GDM1 (cell line): Measurements from ENCODE around the gene GAB1.

Experiments used
- DNase-seq: peaks from one replicate; lab custom pipeline; 2025; lab: John Stamatoyannopoulos, UW

The GAB1 gene

GRCh38 chr4:143489106-143489505 is 152.4 kb downstream of the GAB1 start:
- no peak for DNase-seq

- DNase-seq = no peak
Measured at GRCh38 chr4:143498021-143498420, 161.3 kb downstream of the GAB1 start.

- peak; percentile 7 for DNase-seq
Measured at GRCh38 chr4:143502231-143502630, 165.6 kb downstream of the GAB1 start.

- no peak for DNase-seq
Measured at GRCh38 chr4:143506031-143506430, 169.4 kb downstream of the GAB1 start.

DNA sequence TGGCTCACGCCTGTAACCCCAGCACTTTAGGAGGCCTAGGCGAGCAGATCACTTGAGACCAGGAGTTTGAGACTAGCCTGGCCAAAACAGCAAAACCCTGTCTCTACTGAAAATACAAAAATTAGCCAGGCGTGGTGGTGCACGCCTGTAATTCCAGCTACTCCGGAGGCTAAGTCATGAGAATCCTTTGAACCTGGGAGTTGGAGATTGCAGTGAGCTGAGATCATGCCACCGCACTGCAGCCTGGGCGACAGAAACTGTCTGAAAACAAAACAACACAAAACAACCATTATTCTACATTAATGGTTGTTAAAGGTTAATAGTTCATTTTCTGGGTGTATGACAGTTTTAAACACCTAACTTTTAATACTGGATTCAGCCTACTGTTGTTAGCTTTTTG is 175.2 kb downstream of the GAB1 start:
- no peak for DNase-seq

DNA sequence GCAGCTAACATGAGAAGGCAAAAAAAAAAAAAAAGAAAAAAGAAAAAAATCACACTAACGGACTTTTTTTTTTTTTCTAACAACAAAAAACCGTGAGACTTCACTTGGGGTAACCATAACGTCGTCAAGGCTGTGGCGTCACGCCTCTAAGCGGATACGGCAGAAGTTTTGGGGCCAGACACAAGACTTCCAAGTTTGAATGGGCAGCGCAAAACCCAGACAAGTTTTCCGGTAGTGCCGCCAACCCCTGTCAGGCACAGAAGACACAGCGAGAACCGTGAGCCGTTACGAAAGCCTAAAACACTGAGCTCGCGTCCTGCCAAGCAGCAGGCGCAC is 176.3 kb downstream of the GAB1 start:
- DNase-seq = no peak

DNA sequence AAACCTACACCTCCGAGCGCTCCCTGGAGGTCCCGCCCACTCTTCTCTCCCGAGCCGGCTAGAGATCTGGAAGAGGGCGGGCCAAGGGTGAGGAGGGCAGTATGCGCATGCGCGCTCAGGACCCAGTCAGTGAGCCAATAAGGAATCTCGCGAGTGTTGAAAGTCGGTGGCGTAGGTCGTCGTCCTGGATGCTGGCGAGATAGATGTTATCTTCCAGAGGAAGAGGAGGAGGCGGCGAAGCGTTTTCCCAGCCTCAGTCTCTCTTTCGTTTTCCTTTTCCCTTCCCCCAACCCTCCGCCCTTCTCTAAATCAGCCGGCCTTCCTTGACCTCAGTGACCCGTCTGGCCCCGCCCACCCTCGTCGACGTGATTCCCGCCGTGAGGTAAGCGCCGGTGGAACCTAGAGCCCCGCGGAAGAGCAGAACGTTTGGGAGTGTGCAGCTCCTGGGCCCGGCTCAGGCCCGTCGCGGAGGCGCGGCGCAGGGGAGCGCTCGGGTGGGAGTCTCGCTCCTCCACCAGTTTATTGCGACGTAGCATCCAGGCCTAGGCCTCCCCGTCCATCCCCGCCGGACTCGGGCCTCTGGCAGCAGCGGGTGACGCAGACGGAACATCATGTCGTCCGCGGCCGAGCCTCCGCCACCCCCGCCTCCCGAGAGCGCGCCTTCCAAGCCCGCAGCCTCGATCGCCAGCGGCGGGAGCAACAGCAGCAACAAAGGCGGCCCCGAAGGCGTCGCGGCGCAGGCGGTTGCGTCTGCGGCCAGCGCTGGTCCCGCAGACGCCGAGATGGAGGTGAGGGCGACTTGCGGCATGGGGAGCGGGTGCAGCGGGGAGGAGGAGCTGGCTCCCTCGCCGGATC is 176.9 kb downstream of the GAB1 start, which contains the start of gene SMARCA5:
SMARCA5 (plus strand) TSS at position 389 of the 855 bp plus-strand sequence; CDS start at position 612, 223 bp downstream.
- peak; percentile 97 for DNase-seq

DNA sequence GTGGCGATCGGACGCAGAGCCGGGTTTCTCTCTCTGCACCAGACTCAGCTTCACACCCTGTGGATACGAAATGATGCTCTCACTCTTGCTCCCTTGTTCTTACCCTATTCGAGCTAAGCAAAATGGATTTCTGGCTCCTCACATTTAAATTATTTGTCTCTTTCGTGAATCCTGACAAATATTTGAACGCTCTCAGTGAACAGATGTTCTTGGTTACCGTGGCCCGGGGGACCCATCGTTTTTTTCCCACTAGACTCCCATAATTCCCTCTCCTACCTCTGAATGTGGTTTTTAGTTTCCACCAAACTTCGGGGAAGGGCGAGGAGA is 177.5 kb downstream of the GAB1 start:
- DNase-seq = no peak

DNA sequence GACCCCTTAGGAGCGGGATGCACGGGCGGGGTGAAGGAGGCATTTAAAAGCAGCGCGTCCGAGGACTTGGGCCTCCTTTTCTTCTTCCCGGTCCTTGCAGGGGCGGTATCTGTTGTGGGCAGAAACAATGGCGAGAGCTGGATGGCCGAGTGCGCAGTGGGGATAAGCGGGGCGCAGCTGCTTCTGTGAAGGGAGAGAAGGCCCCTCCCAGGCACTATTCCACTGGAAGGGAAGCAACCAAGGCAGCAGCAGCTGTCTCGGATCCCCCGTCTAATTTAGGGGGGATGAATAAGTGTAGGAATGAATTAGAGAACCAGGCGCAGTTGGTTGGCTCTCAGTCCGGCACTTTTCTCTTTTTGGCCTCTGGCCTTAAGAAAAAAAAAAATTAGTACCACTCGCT is 177.8 kb downstream of the GAB1 start:
- DNase-seq = peak; percentile 1

- no peak for DNase-seq
Measured at GRCh38 chr4:143514901-143515300, 178.2 kb downstream of the GAB1 start.

- DNase-seq = no peak
Measured at GRCh38 chr4:143515905-143516304, 179.2 kb downstream of the GAB1 start.

DNA sequence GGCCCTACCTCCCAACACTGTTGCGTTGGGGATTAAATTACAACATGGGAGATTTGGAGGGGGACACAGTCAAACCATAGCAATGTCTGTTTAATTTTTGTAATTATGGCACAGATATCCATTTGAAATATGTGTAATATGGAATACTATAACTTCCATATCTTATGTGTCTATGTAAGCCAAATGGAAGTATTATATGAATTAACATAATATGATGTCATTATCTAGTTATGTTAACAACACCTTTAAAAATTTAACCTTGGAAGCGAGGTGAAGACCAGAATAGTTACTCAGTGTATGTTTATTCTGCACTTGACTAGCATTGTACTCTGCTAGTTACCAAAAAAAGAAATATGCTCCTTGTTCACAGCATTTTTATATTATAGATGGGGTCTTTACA is 181.1 kb downstream of the GAB1 start:
- DNase-seq = no peak
